ENCODE measurements around the gene ZFYVE27.

ZFYVE27 gene

DNA sequence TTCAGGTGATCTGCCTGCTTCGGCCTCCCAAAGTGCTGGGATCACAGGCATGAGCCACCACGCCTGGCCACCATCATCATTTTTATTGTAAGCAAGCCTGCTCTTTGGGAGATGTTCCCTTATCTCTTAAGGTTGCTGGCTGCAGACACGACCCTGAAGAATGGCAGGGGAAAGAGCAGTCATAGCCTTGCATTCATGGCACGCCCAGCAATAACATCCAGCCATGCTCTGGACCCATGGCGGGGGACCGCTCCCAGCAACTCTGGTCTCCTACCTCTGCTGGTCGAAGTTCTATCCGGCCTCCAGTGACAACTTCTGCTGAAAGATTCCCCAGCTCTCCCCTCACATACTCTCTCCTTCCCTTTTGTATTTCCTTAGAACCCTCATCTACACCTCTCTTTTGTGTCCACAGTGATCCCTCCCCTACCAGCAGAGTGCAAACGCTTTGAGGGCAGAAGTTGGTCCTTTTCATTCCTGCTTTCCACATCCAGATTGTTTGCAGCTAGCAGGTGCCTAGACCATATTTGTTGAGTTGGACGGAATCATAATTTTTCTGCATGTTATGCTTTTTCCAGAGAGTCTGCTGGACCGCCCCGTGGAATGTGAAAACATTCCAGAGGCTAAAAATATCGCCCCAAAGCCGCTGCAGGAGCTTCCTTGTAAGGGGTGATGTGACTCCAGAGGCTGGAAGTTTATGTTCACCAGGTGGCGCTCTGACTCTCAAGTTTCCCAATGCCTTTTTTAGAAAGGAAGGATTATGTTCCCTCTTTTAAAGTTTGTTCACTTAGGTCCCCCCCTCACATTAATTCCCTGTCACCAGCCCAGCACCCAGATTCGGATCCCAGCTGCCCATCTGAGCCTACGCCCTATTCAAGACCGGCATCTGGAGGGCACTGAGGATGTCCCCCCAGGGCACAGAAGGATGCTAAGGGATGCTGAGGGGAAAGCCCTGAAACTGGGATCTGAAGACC is 27.7 kb upstream of the ZFYVE27 start:
- FAIRE-seq (no peak), DNase-seq (ENCODE audit: insufficient read length, low spot score) (peak; percentile 86)
- TF ChIP-seq POLR2A (IDR thresholded peaks at IDR 0.05; ENCODE audit: low read depth, low read length): no peak

DNA sequence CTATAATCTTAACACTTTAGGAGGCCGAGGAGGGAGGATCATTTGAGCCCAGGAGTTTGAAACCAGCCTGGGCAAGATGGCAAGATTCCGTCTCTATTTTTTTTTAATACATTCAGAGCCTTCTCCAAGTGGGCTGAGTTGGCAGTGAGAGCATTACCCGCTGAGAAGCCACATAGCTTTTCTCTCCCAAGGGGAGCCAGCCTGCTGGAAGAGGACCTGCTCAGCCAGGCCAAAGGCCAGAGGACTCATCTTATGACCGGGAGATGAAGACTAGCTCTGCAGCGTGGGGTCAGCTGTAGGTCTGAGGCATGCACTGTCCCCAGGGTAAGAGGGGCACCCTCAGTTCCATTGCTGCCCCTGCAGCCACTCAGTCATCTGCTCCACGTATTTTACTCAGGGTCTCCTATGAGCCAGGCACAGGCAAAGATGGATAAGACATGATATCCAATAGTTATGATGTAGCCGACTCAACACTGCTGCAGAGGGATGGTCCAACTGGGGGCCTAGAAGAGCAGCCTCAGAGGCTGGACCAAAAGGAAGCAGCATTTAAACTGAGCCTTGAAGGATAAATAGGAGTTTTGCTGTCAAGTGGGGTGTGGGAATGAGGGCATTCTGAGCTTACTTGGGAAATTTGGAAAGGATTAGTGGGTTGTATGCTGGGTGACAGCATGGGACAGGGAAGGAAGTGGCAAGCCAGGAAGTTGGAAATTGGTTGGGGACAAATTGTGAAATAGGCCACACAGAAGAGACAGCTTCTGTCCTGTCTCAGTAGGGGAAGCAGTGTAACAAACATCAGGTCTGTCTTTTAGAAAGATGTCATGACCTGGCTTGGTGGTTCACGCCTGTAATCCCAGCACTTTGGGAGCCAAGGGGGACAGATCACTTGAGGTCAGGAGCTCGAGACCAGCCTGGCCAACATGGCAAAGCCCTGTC is 25.0 kb upstream of the ZFYVE27 start:
- DNase-seq (ENCODE audit: insufficient read length, low spot score) (no peak), FAIRE-seq (no peak)
- no peak for TF ChIP-seq POLR2A (IDR thresholded peaks at IDR 0.05; ENCODE audit: low read depth, low read length)

DNA sequence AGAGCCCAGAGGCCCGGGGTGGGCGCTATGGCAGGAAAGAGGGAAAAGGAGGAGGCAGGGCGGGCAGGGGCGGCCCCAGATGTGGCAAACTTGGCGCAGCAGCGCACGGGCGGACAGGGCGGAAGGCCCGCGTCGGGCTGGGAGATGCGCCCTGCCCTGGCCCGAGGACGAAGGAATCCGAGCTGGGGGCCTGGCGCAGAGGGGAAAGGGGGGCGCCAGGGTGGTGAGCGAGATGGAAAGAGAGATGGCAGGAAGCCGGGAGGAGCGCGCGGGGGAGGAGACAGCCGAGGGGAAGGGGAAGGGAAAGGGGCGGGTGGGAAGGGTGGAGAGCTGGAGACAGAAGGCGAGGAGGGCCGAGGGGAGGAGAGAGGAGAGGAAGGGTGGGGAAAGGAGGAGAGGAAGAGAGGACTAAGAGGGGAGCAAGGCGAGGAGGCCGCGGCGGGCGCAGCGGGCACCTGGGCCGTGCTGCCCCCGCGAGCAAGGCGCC is 23.5 kb upstream of the ZFYVE27 start, which contains the start of gene MARVELD1:
MARVELD1 (plus strand) TSS at position 392 of the 487 bp plus-strand sequence. CDS start 147 bp downstream, outside the sequence.
- no peak for FAIRE-seq
- peak; percentile 83 for DNase-seq (ENCODE audit: insufficient read length, low spot score)
- TF ChIP-seq POLR2A (IDR thresholded peaks at IDR 0.05; ENCODE audit: low read depth, low read length): peak; percentile 85

DNA sequence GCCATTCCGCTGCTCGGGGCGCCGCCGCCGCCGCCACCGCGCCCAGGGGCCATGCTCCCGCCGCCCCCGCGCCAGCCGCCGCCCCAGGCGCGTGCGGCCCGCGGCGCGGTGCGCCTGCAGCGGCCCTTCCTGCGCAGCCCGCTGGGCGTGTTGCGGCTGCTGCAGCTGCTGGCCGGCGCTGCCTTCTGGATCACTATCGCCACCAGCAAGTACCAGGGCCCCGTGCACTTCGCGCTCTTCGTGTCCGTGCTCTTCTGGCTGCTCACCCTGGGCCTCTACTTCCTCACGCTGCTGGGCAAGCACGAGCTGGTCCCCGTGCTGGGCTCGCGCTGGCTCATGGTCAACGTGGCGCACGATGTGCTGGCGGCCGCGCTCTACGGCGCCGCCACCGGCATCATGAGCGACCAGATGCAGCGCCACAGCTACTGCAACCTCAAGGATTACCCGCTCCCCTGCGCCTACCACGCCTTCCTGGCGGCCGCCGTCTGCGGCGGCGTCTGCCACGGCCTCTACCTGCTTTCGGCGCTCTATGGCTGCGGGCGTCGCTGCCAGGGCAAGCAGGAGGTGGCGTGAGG is 23.0 kb upstream of the ZFYVE27 start:
- FAIRE-seq (no peak), DNase-seq (ENCODE audit: insufficient read length, low spot score) (peak; percentile 87)
- TF ChIP-seq POLR2A (IDR thresholded peaks at IDR 0.05; ENCODE audit: low read depth, low read length): peak; percentile 41

DNA sequence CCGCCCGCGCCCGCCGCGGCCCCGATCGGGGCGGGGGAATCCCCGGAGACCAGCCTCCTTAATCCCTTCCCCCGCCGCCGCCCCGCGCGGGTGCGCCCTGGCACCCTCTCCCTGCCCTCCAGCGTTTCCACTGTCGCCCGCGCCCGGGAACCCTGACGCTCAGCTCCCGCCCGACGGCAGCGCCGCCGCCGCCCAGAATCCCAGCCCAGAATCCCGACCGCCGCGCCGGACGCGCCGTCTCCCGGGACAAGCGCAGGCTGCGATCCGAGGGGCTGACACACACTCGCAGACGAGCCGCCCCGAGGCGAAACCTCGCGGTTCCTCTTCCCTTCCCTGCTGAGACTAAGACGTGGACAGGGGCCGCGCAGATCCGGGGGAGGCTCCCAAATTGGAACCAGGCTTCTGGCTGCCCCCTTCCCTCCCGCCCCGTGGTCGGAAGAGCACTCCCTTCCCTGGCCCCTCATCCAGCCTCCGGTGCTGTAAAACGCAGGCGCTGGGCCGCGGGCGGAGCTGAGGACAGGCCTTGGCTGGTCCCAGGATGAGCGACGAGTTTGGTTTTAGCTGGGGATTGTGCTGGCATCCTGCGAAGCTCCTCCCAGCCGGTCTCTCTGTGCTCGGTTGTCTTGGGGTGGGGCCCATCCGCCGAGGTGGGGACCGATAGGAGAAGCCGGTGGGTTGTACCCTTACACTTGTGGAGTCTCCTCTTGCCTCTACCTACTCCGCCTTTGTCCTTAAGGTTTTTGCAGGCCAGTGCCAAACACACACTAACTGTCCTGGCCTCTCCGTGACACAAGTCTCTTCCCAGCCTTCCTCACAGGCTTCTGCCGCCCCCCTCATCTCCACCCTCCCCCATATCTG is 22.3 kb upstream of the ZFYVE27 start:
- DNase-seq (ENCODE audit: insufficient read length, low spot score) (peak; percentile 82), FAIRE-seq (no peak)
- peak; percentile 52; the same call in 1 of the 2 replicates for TF ChIP-seq POLR2A (IDR thresholded peaks at IDR 0.05; ENCODE audit: low read depth, low read length)

DNA sequence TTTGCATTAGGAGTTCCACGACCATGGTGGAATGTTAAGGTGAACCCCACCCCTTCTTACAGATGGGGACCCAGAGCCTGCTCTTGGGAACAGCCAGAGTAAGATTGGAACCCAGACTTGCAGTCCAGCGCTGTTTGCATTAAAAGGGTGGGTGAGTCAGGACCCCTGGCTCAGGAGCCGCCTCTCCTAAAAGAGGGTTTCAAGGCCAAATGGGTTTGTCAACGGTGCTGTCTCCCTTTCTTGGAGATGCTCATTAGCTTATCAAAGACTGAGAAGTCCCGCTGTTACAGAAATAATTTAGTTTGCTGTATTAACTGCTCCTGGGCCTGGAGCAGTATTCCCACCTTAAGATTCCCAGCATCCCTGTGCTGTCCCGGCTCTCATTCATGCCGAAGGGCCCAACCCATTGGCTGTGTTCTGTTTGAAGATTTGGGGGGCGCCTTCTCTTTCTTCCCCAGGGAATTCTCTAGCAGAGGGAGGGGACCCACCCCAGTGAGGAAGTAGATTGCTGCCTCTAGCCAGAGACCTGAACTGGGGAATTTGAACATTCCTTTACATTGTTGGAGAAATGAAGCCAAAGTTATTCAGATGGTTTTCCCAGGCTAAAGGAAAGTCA is 21.6 kb upstream of the ZFYVE27 start:
- no peak for TF ChIP-seq POLR2A (IDR thresholded peaks at IDR 0.05; ENCODE audit: low read depth, low read length)
- FAIRE-seq: no peak
- DNase-seq (ENCODE audit: insufficient read length, low spot score): no peak

DNA sequence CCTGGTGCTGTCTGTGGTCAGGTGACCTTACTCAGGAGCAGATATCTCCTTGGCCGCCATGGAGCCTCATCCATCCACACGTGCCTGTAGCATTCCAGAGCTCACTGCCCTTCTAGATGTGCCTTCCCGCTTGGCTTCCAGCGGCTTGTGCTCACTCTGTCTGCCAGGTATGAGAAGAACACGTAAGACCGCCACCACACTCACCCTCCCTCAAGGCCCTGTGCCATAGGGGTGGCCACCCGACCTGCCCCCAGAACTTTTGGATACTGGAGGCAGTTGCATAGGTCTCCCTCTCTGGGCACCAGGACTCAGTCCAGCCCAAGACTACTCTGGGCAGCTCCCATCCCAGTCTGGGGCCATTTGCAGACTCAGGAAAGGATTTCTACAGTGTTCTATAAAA is 19.3 kb upstream of the ZFYVE27 start:
- FAIRE-seq (no peak), DNase-seq (ENCODE audit: insufficient read length, low spot score) (no peak)
- no peak for TF ChIP-seq POLR2A (IDR thresholded peaks at IDR 0.05; ENCODE audit: low read depth, low read length)

DNA sequence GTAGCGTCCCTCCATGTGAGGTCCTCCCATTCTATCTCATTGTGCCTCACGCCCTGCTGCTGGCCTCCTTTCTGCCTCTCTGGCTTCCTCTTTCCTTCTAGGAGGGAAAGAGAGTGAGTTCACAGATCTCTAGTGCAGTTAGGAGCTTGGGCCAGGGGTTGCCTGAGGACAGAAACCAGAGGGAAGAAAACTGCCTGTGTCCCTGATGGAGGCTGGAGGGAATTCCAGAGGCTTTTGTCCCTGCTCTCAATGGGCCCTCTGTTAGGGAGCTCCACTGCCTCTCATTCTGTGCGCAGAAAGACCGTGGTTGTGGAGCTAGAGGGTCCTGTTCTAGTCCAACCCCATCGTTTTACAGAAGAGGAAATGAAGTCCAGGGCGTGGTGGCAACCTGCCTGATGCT is 18.8 kb upstream of the ZFYVE27 start:
- no peak for FAIRE-seq
- DNase-seq (ENCODE audit: insufficient read length, low spot score): no peak
- TF ChIP-seq POLR2A (IDR thresholded peaks at IDR 0.05; ENCODE audit: low read depth, low read length): no peak

DNA sequence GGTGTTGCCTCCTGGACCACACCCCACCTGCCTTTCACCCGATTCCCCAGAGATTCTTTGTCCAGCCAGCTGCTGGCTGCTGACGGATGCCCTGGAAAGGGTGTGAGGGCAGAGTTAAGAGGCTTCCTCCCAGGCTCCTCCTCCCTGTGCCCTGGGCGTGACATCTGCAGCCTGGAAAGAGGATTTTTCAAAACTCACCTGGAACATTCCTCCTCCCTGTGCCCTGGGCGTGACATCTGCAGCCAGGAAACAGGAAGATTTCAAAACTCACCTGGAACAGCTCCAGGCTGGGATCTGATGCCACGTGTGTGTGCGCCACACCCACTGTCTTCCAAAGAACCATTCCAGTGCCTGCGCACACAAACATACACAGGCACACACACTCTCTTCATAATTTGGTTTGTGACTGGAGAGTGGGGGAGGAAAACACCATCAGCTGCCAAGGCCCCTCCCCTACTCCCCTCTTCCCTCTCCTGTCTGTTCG is 18.2 kb upstream of the ZFYVE27 start:
- no peak for TF ChIP-seq POLR2A (IDR thresholded peaks at IDR 0.05; ENCODE audit: low read depth, low read length)
- DNase-seq (ENCODE audit: insufficient read length, low spot score) (no peak), FAIRE-seq (no peak)

DNA sequence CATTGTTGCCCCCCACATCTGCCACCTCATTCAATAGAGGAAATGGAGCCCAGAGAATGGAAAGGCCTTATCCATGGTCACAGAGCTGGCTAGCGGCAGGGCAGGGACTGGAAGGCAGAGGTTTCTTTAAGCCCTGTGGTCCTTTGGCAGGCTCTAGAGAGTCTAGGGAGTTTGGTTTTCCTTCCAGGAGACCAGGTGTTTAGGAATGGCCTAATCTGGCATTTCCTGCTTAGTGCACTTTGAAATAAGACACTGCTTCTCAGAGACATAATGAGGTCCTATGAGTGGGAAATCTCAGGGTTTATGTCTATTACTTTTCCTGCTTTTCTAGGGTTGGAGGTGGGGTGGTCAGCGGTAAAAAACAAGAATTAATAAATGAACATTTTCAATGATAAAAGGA is 17.3 kb upstream of the ZFYVE27 start:
- no peak for TF ChIP-seq POLR2A (IDR thresholded peaks at IDR 0.05; ENCODE audit: low read depth, low read length)
- DNase-seq (ENCODE audit: insufficient read length, low spot score) (no peak), FAIRE-seq (no peak)

DNA sequence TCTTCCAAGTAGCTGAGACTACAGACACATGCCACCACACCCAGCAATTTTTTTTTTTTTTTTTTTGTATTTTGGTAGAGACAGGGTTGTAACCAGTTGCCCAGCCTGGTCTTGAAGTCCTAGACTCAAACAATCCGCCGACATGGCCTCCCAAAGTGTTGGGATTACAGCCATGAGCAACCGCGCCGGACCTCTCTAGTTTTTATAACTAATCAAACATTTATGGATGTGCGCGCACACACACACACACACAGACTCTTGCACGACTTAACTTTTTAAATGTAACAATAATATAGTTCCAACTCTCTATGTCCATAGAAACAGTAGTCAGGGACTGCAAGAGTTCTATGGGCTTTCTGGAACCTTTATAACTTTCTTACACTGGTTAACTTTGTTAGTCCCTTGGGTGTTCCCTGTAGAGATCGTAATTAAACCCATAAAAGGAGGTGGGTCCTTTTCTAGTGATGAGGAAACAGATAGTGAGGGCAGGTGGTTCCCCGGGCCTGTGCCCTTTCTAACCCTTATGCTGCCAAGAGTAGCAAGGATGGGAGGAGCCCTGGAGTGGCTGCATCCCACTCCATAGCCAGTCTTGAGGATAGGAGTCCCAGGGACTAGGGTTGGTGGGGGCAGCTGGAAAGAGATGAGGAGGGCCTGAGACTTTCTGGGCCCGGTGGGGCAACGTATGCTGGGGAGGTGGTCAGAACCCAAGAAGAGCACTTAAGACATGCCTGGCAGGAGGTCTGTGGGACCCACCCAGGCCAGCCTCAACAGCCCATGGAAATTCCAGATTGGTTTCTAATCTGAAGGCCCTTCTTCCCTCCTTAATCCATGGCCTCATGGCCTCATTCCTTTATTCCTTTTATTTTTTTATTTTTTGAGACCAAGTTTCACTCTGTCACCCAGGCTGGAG is 14.8 kb upstream of the ZFYVE27 start:
- FAIRE-seq (no peak), DNase-seq (ENCODE audit: insufficient read length, low spot score) (no peak)
- no peak for TF ChIP-seq POLR2A (IDR thresholded peaks at IDR 0.05; ENCODE audit: low read depth, low read length)

Data from H54 (cell line).